Prostate gland (tissue), 2 donors: Measurements from ENCODE around the gene MRGPRX4. TPM values are rescaled to one million over a fixed set of nuclear protein-coding genes. Genes with fewer than 3 reads are reported as not detected.

Source experiments
- DNase-seq: peaks from one replicate; pipeline ENCODE4 v3.0.0-alpha.2; 2019; ENCODE audit warnings: low spot score
- H3K27ac ChIP-seq, 2 donors: fragments of 200-600 bp; sonication (generic); 2 replicates each; pipeline ENCODE4 v1.5.1; 2017 to 2019
- H3K27me3 ChIP-seq: fragments of 200-600 bp; sonication (generic); replicated peaks from 2 replicates; pipeline ENCODE4 v1.5.1; 2019; ENCODE audit not compliant: insufficient read depth
- H3K36me3 ChIP-seq, 2 donors: fragments of 200-600 bp; sonication (generic); 1 replicate in 1 of 2; 2 replicates in 1 of 2; pipeline versions ENCODE4 v1.5.1 to v1.8.1; 2017 to 2019
- H3K4me1 ChIP-seq: fragments of 200-600 bp; sonication (generic); replicated peaks from 2 replicates; pipeline ENCODE4 v1.5.1; 2019
- H3K4me3 ChIP-seq, 2 donors: fragments of 200-600 bp; sonication (generic); 2 replicates each; pipeline ENCODE4 v1.5.1; 2017 to 2019
- H3K9me3 ChIP-seq: fragments of 200-600 bp; sonication (generic); 2 replicates; pipeline ENCODE4 v1.5.1; 2017
- POLR2A ChIP-seq: fragments of 450-650 bp; IDR thresholded peaks from one replicate; pipeline ENCODE4 v1.6.1; 2016; ENCODE audit warnings: antibody characterized with exemption, mild to moderate bottlenecking
- POLR2AphosphoS5 ChIP-seq: sonication (generic); formaldehyde crosslinking; IDR thresholded peaks from one replicate; pipeline ENCODE4 v1.6.1; 2017; ENCODE audit warnings: antibody characterized with exemption
- WGBS: methylation state at CpG from one replicate; pipeline ENCODE4 v1.1.5; 2018; 5-methylcytosine and 5-hydroxymethylcytosine counted together
- intact Hi-C: fragments of 100-400 bp; cut with DNase I; formaldehyde crosslinking; loops from one replicate; pipeline ENCODE4 v1.14.2; 2022
- total RNA-seq, 2 donors: library from RNA; depleted of rRNA; stranded (reverse); fragments of >200 nt; gene quantifications; one replicate each; pipeline ENCODE4 v1.1.0, GENCODE V29; 2016
- TF ChIP-seq, protein P1 (sequence below), 4 experiments: fragments of 200-600 bp in 2 of 4; fragments of 450-650 bp in 2 of 4; sonication (generic) in 2 of 4; IDR thresholded peaks; 1 replicate in 3 of 4; 2 replicates in 1 of 4; pipeline ENCODE4 v1.5.1; 2016 to 2019; ENCODE audit warnings: antibody characterized with exemption in 4 of 4, mild to moderate bottlenecking in 2 of 4, moderate library complexity in 2 of 4

The MRGPRX4 gene
- total RNA-seq, 2 donors from 2014 or later: not detected

- intact Hi-C loops: no loop called here
- DNase-seq: no peak
- WGBS: 85% methylated on average over 2 of the region's 2 CpGs
Measured at GRCh38 chr11:18140145-18140544, 32.5 kb upstream of the MRGPRX4 start.

DNA sequence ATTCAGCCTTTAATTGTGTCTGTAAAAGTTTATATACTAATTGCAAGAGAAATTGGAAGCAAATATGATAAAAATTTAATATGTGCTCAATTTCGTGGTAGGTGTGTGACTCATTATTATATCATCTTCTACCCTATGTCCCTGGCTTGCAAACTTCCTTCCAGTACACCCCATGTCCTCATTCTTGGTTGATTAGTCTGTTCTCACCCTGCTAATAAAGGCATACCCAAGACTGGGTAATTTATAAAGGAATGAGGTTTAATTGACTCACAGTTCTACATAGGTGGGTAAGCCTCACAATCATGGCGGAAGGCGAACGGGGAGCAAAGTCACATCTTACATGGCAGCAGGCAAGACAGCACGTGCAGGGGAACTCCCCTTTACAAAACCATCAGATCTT, 28.4 kb upstream of the MRGPRX4 start:
- H3K27me3 ChIP-seq: no peaks in the 10 kb centered on the region
- no peaks in the 10 kb centered on the region for H3K4me1 ChIP-seq
- no peak overlapping the region for H3K27ac ChIP-seq
- no peak for DNase-seq
- no peaks in the 10 kb centered on the region for H3K9me3 ChIP-seq
- 74% methylated on average over 5 of the region's 5 CpGs for WGBS
- TF ChIP-seq, protein P1, sequence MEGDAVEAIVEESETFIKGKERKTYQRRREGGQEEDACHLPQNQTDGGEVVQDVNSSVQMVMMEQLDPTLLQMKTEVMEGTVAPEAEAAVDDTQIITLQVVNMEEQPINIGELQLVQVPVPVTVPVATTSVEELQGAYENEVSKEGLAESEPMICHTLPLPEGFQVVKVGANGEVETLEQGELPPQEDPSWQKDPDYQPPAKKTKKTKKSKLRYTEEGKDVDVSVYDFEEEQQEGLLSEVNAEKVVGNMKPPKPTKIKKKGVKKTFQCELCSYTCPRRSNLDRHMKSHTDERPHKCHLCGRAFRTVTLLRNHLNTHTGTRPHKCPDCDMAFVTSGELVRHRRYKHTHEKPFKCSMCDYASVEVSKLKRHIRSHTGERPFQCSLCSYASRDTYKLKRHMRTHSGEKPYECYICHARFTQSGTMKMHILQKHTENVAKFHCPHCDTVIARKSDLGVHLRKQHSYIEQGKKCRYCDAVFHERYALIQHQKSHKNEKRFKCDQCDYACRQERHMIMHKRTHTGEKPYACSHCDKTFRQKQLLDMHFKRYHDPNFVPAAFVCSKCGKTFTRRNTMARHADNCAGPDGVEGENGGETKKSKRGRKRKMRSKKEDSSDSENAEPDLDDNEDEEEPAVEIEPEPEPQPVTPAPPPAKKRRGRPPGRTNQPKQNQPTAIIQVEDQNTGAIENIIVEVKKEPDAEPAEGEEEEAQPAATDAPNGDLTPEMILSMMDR (IDR thresholded peaks at IDR 0.05): no peak
- TF ChIP-seq POLR2AphosphoS5 (no peak), POLR2A (no peak)
- intact Hi-C loops: no loop called here
- H3K36me3 ChIP-seq: no peaks in the 10 kb centered on the region
- no peak overlapping the region for H3K4me3 ChIP-seq

More at GRCh38 chr11:18140145-18140544, 32.5 kb upstream of the MRGPRX4 start:
- no peak for TF ChIP-seq POLR2A
- TF ChIP-seq, protein P1 (IDR thresholded peaks at IDR 0.05): no peak
- no peak for TF ChIP-seq POLR2AphosphoS5
- no peaks in the 10 kb centered on the region for H3K9me3 ChIP-seq
- H3K4me1 ChIP-seq: no peaks in the 10 kb centered on the region
- H3K4me3 ChIP-seq: no peak overlapping the region
- no peak overlapping the region for H3K27ac ChIP-seq
- no peaks in the 10 kb centered on the region for H3K27me3 ChIP-seq
- H3K36me3 ChIP-seq: no peaks in the 10 kb centered on the region

DNA sequence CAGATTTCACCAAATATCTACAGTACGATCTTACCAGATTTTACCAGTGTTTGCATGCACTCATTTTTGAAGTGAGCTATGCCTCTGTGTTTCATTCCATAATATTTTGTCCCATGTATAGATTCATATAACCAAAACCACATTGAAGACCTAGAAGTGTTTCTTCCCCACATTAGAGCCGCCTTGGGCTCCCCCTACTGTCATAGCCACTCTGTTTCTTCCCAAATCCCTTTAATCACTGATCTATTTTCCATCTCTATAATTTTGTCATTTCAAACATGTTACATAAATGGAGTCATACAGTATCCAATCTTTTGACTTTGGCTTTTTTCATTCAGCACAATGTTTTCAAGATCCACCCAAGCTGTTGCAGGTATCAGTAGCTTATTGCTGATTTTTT, 27.6 kb upstream of the MRGPRX4 start:
- Histone ChIP-seq H3K4me1 (no peaks in the 10 kb centered on the region), H3K4me3 (no peak overlapping the region), H3K36me3 (no peaks in the 10 kb centered on the region), H3K27me3 (no peaks in the 10 kb centered on the region), H3K27ac (no peak overlapping the region), H3K9me3 (no peaks in the 10 kb centered on the region)
- TF ChIP-seq, protein P1 (IDR thresholded peaks at IDR 0.05): no peak
- TF ChIP-seq POLR2AphosphoS5 (no peak), POLR2A (no peak)
- 64% methylated on average over 2 of the region's 2 CpGs for WGBS
- DNase-seq: no peak
- intact Hi-C loops: no loop called here

GRCh38 chr11:18145837-18146236, 26.8 kb upstream of the MRGPRX4 start:
- DNase-seq: no peak
- Histone ChIP-seq H3K4me1 (no peaks in the 10 kb centered on the region), H3K36me3 (no peaks in the 10 kb centered on the region), H3K4me3 (no peak overlapping the region), H3K9me3 (no peaks in the 10 kb centered on the region), H3K27me3 (no peaks in the 10 kb centered on the region), H3K27ac (no peak overlapping the region)
- 62% methylated on average over 3 of the region's 3 CpGs for WGBS
- intact Hi-C loops: no loop called here
- TF ChIP-seq, protein P1 (IDR thresholded peaks at IDR 0.05): no peak
- no peak for TF ChIP-seq POLR2A
- TF ChIP-seq POLR2AphosphoS5: no peak

GRCh38 chr11:18151581-18151980, 21.1 kb upstream of the MRGPRX4 start:
- Histone ChIP-seq H3K4me3 (no peak overlapping the region), H3K27ac (no peak overlapping the region), H3K9me3 (no peaks in the 10 kb centered on the region), H3K36me3 (no peaks in the 10 kb centered on the region), H3K4me1 (no peaks in the 10 kb centered on the region), H3K27me3 (no peaks in the 10 kb centered on the region)
- intact Hi-C loops: no loop called here
- no peak for DNase-seq
- 83% methylated on average over 3 of the region's 3 CpGs for whole genome bisulfite sequencing
- TF ChIP-seq POLR2A: no peak
- TF ChIP-seq, protein P1 (IDR thresholded peaks at IDR 0.05): no peak
- TF ChIP-seq POLR2AphosphoS5: no peak
